ENCODE measurements around the gene NHERF1.

Gene NHERF1

DNA sequence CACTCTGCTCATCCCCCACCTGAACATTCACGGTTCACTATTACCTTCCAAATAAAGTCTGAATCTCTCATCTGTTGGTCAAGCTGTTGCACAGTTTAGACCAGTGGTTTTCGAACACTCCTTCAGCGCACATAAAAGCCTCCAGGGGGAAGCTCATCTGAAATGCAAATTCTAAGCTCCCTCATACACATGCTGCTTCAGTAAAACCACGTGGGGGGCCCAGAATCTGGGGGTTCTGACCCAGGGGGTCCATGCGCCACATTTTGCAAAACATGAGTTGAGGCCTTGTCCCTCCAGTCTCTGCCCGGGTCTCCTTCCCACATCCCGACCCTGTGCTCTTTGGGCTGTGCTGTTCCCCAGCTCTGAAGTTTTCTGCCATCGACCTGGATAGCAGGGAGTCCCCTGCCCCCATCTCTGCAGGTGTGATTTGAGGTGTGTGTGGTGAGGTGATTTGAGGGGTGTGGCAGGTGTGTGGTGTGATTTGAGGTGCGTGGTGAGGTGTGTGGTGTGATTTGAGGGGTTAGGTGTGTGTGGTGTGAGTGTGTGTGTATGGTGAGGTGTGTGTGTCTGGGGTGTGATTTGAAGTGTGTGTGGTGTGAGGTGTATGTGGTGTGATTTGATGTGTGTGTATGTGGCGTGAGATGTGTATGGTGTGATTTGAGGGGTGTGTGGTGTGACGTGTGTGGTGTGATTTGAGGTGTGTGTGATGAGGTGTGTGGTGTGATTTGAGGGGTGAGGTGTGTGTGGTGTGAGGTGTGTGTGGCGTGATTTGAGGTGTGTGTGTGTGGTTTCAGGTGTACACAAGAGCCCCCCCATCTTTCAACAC, 16.2 kb upstream of the NHERF1 start:
- DNase-seq (ENCODE audit: low spot score): no peak

DNA sequence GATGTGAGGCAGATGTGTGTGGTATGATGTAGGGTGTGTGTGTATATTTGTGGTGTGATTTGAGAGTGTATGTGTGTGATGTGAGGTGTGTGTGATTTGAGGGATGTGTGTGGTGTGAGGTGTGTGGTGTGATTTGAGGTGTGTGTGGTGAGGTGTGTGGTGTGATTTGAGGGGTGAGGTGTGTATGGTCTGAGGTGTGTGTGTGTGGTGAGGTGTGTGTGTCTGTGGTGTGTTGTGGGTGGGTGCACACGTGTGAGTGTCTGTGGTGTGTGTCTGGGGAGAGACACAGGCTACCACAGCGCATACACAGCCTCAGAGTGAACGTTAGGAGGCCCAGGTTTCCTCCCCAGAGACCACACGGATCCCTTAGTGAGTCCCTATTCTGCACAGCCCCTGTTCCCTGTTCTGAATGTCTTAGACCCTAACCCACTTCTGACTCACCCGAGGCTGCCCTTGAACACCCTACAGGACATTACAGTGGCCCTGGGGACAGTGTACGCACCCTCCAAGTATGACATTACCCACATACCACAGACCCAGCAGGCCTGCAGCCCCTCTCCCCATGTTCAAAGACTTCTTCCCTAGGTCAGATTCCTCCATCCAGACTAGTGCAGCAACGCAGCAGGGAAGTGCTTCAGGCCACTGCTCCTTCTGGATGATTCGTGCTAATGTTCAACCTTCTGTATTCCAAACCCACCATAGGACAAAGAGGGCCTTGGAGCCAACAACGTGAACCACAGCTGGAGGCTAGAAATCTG, 14.9 kb upstream of the NHERF1 start:
- no peak for DNase-seq (ENCODE audit: low spot score)

DNA sequence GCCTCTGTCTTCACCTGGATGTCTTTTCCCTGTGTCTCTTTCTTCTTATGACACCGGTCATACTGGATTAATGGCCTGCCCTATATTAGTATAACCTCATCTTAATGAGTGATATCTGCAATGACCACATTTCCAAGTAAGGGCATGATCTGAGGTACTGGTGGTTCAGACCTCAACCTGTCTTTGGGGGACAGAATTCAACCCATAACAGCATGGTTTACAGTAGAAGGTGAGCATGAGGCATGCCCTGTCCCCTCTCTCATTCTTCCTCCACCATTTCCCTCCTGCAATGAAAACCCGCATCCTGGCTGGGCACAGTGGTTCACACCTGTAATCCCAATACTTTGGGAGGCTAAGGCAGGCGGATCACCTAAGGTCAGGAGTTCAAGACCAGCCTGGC, 14.2 kb upstream of the NHERF1 start:
- no peak for DNase-seq (ENCODE audit: low spot score)

DNA sequence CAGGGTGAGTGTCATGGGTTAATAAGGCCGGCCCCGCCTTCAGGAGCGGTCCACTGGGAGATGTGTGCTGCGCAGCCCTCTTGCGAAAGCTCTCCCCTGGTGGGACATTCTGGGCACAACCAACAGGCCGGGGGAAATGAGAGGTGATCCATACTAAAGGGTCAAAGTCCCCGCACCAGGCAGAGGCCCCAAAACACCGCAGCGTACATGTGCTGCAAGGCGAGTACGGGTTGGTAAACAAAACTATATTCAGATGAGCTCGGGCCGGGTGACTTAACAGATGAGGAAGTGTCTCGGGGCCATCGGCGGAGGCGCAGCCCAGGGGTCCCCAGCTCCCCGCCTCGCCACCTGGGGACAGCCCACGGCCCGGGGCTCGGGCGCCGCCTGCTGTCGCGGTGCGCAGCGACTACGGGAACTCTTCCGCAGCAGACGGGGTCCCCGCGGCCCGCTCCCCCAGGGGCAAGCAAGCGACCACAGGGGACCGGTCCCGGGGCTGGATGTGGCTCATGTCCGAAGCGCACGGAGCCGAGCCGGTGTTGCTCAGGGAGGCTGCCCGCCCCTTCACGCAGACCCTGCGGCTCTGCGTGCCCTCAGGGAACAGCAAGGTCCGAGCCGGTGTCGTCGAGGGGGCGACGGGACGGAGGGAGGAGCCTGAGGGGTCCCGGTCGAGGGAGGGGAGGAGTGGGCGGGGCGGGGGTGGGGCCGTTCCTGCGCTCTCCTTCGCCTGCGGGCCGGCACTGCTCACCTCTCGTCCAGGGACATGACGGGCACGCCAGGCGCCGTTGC, 11.7 kb upstream of the NHERF1 start, which contains the start of gene RAB37:
Gene RAB37, plus strand, starts transcription at position 744 of the 786 bp plus-strand sequence. Its CDS starts 17 bp downstream, at position 761.
- peak; percentile 97 for DNase-seq (ENCODE audit: low spot score)

DNA sequence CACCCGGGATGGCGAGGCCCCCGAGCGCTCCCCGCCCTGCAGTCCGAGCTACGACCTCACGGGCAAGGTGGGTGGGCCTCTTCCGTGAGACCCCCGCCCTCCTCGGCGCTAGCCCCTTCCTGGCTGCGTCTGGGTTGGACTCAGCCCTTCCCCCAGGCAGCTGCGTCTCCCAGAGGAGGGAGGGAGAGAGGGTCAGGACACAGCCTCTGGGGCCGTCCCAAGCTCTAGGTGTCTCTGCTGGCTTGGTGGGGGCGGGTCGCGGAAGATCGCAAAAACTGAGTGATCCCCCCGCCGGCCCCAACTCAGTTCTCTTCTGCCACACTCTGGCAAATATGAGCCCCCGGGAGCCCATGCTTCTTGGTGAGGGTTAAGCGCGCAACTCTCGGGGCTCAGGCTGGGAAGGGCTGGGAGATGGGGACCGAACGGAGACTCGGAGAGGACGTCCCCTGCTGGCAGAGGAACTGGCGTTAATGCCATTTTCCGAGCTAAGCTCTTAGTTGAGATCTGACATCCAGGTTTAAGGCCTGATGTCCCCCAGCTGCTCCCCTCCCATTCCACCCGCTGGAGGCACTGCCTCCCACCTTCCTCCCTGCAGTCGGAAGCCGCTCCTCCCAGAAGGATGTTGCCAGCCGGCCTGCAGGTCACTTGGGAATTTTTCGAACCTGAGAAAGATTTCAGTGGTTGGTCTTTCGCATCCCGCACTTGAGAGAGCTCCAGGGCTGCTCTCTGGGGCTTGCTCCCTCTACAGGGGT, 11.0 kb upstream of the NHERF1 start:
- DNase-seq (ENCODE audit: low spot score): peak; percentile 69

DNA sequence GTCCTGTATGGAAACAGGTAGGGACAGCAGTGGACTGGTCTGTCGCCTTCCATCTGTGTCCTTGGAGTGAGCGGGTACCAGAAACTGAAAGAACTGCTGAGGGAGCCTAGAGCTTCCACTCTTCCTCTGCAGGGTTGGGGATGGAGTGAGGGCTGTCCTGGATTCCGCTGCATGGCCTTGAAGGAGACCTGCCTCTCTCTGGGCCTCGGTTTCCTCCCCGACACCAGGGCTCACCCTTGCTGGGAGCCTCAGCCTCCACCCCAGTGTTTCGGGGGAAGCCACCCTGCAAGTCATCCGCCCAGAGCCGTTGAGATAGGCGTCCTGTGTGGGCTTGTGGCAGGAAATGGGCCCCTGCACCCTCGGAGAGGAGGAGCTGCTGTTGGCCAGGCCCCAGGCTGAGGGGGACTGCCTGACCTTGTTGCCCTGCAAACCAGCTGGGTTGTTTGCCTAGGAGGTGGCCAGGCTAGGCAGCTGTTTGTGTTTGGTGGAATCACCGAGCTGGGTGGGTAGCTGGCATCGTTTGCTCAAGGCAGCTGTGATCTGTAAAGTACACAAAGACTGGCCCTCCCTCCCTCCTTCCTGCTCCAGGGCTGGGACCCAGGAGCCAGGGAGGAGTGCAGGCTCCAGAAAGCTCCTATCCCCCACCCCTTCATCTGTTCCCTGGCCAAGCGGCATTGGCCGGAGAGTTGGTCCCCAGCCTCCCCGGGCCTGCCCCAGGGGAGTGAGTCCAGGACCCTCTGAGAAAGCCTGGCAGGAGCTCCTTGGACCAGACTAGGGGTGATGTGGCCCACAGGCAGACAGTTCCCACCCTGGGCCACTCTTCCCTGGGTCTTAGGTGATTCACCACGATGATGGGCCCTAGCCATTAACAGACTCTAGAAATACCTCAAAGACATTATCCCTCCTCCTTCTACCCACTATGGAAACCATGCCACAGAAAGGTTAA, 10.1 kb upstream of the NHERF1 start:
- no peak for DNase-seq (ENCODE audit: low spot score)

DNA sequence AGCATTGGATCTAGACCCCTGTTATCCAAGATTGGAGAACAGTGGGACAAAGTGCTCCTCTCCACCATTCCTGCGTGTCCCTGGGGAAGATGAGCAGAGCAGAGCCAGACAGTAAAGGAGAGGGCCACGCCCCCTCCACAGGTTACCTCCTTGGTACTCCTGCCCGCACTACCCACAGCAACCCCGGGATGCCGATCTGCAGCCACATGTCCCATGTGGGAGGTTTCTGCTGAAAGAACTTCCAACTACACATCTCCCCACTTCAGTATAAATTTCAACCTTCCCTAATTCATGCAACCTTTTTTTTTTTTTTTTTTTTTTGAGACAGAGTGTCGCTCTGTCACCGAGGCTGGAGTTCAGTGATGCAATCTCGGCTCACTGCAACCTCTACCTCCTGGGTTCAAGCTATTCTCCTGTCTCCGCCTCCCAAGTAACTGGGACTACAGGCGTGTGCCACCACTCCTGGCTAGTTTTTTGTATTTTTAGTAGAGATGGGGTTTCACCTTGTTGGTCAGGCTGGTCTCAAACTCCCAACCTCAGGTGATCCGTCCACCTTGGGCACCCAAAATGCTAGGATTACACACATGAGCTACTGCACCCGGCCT, 9.1 kb upstream of the NHERF1 start:
- DNase-seq (ENCODE audit: low spot score): no peak

DNA sequence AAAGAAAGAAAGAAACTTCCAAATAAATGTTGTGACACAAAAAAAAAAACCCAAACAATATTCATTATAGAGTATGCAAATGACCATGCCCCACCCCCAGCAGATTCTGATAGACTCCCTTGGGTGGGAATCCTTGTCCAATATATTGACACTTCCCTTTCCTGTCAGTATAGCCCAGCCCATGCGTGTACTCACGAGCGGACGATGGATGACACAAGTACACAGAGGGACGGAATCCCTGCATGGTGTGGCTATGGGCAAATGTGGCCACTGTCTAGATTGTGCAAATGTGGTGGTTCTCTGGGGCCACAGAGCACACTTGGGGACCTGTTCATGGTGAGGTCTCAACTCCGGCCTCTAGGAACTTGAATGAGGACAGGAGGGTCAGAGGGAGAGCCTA, 8.3 kb upstream of the NHERF1 start:
- no peak for DNase-seq (ENCODE audit: low spot score)

DNA sequence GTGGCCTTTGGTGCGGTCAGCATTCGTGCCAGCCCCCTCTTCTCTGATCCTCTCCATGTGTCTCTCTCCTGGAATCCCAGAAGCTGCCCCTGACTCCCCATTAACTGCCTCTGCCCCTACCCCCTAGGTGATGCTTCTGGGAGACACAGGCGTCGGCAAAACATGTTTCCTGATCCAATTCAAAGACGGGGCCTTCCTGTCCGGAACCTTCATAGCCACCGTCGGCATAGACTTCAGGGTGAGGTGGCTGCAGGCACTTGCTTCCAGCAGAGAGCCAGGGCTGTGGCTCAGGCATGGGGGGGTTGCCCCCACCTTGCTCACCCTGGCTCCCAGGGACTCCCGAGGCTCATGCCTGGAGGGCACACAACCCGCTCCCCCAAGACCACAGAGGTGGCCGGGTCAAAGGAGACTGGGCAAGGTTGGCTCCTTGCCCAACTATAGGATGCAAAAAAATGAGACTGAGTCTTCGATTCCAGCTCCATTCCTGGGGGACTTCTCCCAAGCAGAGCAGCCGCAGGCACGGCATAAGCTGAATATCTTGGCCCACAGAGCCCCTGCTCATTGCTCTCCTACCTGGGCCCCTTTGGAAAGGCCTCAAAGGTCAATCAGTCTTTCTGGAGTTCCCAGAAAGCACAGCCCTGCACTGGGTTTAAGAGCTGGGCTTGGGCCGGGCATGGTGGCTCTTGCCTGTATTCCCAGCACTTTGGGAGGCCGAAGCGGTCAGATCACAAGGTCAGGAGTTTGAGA, 7.6 kb upstream of the NHERF1 start:
- DNase-seq (ENCODE audit: low spot score): no peak

DNA sequence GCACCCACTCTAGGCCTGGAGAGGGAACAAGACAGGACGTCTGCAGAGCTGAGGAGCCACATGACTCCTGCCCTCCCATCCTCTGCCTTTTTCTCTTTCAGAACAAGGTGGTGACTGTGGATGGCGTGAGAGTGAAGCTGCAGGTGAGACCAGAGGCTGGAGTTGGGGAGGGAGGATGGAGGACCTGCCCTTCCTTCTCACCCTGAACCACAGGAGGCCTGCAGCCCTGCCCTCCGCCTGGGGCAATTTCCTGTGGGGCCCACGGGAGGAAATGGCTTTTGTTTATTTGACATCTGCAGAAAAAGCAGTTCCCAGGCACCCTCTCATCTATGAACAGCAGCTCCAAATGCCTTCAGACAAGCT, 6.3 kb upstream of the NHERF1 start:
- DNase-seq (ENCODE audit: low spot score): no peak

DNA sequence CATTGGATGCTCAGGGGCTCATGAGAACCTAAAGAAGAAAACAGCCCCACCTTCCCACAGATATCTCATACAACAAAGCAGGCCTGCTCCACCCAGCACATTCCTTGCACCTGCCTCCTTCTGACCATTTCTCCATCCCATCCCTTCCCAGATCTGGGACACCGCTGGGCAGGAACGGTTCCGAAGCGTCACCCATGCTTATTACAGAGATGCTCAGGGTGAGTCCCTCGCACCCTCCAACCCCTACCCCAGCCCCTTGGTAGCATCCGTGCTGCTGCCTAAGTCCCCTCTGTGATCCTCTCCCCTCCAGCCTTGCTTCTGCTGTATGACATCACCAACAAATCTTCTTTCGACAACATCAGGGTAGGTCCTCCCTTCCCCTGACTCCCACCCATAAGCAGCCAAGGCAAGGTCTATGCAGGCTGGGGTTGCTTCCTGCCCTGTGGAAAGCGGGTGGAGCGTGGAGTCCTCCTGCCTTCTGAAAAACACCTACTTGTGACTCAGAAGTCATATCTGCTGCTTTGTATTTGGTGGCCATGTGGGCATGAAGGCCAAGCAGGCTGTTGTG, 5.4 kb upstream of the NHERF1 start:
- no peak for DNase-seq (ENCODE audit: low spot score)

DNA sequence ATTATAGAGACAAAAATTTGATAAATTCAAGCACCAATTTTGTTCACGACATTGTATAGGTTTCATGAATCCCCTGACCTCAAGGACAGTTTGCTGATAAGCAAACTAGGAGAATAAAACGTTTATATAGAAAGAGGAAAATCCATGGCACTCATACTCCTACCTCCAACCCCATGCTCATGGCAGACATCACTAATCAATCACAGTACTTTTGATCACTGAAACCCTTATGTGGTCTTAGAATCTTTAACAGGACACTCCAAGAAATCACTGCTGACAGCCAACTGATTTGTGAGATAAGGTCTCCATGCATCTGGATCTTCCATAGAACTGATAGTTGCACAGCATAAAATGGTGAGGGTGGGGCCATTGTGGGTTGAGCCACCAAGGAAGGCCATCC, 4.7 kb upstream of the NHERF1 start:
- no peak for DNase-seq (ENCODE audit: low spot score)

DNA sequence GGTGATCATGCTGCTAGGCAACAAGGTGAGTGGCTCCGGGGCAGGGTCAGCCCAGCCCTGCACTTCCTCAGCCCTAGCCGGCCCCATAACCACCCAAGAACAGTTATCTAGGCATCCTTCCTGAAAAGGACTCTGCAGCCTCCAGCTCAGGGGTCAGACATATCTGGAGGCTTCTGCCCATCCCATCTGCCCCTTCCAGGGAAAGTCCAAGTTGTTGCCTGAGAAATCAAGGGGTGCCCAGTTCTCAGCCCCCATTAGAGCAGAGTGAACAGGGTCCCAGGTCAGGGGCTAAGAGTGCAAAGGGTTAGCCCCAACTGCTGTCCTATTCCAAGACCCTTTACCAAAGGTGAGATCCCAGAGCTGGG, 4.1 kb upstream of the NHERF1 start:
- no peak for DNase-seq (ENCODE audit: low spot score)

DNA sequence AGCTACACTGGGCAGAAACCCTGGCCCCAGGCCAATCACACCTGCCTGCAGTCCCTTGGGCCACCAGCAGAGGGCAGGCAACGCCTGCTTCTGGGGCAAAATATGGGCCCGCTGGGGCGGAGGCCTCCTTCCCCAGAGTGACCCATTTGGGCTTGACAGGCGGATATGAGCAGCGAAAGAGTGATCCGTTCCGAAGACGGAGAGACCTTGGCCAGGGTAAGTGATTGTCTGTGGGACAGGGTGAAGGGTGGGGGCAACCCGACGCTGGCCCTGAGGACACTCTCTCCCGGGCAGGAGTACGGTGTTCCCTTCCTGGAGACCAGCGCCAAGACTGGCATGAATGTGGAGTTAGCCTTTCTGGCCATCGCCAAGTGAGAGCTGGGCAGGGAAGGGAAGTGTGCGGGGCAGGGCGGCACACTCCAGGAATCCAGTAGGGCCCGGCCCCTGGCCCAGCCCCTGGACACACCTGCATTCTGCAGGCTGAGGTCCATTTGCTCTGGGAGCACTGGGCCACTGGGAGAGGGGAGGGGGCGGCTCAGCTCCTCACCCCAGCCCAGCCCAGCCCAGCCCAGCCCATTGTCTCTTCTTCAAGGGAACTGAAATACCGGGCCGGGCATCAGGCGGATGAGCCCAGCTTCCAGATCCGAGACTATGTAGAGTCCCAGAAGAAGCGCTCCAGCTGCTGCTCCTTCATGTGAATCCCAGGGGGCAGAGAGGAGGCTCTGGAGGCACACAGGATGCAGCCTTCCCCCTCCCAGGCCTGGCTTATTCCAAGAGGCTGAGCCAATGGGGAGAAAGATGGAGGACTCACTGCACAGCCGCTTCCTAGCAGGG, 3.5 kb upstream of the NHERF1 start:
- peak; percentile 87 for DNase-seq (ENCODE audit: low spot score)

DNA sequence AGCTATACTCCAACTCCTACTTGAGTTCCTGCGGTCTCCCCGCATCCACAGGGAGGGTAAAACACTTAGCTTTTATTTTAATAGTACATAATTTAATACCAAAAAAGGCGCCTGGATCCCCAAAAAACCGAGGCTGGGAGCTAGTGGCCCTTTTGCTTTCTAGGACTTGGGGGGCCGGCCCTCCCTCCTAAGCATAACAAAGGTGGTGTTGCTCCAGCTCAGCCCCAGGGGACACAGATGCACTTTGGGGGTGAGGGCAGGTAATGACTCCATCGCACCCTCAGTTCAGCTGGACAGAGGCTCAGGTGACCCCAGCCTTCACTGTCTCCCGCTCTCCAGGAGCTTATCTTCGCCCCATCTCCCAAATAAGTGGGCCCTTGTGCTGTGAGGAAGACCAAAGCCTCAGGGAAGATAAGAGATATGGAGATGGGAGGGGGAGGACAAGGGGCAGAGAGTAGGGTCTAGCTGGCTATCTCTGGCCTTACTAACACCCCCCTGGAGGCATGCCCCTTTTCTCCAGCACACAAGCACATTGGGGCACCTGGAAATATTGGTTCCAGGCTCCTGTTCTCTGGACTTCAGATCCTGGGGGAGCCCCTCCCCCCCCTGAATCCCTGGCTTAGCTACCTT, 2.8 kb upstream of the NHERF1 start:
- no peak for DNase-seq (ENCODE audit: low spot score)

DNA sequence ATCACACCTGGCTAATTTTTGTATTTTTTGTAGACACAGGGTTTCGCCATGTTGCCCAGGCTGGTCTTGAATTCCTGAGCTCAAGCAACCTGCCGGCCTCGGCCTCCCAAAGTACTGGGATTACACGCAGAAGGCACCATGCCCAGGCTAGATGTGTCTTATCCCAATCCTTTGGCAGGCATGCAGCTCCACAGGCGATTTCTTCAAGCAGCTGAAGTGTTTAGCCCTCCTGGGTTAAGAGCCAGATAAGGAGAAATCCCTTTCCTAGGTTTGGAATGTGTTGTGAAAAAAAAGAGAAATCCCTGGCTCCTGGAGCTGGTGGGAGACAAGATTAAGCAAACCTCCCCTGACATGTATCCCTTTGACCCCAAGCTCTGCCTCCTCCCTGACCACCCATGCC, 2.1 kb upstream of the NHERF1 start:
- no peak for DNase-seq (ENCODE audit: low spot score)

DNA sequence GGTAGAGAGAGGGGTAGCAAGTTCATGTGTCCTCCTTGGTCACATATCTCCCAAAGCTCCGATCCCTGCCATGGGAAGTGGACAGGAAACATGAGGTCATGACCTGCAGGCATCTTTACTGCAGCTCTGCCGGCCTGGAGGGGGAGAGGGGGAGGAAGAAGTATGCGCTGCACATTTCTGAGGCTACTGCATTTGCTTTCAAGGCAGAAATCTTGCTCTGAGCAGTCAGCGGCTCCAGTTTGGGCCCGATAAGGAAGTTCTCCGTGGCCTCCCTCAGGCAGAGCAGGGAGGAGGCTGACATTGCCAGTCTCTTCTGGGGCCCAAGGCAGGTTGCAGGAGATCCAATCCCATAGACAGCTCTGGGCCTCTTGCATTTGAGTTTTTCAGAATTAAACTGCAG, 1.5 kb upstream of the NHERF1 start:
- no peak for DNase-seq (ENCODE audit: low spot score)

DNA sequence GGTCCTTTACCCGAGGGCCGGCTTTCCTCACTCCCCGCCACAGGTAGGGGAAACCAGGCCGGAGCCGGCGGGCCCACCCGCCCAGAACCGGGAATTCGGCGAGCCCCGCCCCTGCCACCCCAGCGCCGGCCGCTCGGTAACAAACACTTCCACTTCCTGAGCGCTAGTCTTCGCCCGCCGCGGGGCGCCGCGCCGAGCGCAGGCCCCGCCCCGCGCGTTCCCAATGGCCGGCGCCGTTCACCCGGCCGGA, 224 bp upstream of the NHERF1 start:
- no peak for DNase-seq (ENCODE audit: low spot score)
